CD4-positive, alpha-beta T cell treated with Interleukin-21 for 1 hour (primary cell): ENCODE data around the gene FARP1.

Experiments used
- DNase-seq: peaks from one replicate; pipeline ENCODE4 v3.0.0-alpha.2; 2020

The FARP1 gene

DNA sequence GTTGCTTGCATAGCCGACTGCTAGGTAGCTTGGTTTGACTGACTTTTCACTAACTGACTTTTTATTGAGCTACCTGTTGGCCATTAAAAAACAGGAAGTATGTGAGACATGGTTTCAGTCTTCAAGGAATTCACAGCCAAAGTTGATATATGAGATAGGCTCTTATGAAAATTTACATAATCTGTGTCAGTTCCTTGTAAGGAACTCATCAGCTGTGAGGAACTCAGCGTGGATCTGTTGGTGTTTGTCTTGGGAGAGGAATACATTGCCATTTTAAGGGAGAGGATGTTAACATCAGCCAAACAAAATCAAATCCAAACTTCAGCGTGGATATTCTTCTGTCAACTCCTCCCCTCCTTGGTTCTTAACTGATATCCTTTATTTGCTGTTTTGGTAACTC, 32.1 kb downstream of the FARP1 start:
- DNase-seq: no peak

DNA sequence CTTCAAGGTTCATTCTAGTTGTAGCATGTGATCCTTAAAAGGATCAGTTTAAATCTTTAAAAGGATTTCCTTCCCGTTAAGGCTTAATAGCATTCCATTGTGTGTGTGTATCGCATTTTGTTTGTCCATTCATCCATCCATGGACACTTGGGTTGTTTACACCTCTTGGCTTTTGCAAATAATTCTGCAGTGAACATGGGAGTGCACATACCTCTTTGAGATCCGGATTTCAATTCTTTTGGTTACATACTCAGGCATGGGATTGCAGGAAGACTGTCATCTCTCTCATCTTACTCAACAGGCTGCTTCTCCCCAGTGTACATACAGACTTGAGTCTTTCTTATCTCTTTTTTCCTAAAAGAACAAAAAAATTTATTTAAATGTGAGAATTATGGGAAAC, 32.9 kb downstream of the FARP1 start:
- DNase-seq: no peak

DNA sequence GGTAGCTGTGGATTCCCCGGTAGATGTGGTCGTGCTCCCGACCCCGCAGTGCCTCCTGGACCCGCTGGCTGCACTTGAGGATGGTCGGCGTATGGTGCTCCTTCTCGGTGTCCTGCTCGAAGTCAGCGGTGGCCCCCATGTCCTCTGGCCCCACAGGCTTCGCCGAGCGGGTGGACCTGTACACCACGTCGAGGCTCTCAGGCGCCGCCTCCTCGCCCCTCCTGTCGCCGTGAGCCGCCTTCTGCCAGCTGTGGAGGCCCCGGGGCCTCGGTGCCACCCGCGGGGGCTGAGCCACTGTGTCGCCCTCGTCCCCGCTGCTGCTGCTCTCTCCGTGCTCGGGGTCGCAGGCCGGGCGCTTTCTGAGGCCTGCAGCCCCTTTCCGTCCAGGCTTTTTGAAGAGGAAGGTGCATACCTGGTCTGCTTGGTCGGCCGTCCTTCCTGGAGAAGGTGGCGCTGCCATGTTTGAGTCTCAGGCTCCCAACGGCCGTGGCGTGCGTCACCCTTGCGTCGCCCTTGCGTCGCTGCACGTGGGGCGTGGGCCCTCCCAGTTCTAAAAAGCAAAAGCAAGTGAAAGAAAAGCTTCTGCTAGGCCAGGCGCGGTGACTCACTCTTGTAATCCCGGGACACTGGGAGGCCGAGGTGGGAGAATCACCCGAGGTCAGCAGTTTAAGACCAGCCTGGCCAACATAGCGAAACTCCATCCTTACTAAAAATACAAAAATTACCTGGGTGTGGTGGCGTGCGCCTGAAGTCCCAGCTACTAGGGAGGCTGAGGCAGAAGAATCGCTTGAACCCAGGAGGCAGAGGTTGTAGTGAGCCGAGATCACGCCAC, 34.1 kb downstream of the FARP1 start, which contains the start of gene RNF113B:
RNF113B (minus strand) TSS at position 493 of the 832 bp plus-strand sequence; CDS start at position 460, 33 bp downstream.
- DNase-seq: no peak

DNA sequence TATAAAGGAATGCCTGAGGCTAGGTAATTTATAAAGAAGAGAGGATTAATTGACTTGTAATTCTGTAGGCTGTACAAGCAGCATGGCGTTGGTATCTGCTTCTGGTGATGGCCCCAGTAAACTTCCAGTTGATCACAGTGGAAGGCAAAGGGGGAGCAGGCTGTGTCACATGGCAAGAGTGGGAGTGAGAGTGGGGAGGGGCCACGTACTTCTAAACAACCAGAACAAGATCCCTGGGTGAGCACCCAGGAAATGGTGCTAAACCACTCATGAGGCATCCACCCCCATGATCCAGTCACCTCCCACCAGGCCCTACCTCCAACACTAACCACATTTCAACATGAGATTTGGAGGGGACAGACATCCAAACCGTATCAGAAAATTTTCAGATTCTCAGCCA, 37.2 kb downstream of the FARP1 start:
- DNase-seq: no peak

DNA sequence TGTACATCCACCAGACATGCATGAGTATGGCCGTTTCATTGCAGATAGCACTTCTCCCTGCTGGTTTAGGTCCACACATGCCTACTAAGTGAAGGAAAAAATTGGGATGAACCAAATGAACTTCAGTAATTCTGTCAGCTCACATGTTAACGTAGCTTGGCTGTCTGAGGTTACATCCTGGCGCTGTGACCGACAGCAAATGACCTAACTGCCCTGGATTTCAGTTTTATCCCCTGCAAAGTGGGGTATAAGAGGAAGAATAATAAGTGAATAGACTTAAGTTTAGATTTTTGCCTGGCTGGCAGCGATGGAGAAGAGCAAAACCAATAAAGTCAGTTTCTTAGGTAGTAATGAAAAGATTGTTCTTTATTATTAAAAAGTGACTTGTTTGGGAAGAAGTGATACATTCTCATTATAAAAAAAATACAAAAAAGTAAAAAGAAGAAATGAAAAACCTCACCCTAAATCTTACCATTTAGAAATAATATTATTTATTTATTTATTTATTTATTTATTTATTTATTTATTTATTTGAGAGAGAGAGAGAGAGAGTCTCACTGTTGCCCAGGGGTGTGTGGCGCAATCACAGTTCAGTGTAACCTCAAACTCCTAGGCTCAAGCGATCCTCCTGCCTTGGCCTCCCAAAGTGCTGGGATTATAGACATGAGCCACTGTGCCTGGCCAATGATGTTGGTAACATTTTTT, 38.4 kb downstream of the FARP1 start:
- no peak for DNase-seq

DNA sequence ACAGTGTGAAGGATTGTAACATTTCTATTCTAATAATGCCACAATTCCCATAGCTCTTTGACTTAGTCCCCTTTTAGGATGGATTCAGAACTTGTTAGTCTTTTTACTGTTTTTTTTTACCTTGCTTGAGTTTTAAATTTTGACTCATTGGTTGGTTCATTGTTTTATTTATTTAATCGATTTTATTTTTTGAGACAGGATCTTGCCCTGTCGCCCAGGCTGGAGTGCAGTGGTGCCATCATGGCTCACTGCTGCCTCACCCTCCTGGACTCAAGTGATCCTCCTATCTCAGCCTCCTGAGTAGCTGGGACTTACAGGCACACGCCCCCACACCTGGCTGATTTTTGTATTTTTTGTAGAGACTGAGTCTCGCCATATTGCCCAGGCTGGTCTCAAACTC, 39.3 kb downstream of the FARP1 start:
- no peak for DNase-seq

DNA sequence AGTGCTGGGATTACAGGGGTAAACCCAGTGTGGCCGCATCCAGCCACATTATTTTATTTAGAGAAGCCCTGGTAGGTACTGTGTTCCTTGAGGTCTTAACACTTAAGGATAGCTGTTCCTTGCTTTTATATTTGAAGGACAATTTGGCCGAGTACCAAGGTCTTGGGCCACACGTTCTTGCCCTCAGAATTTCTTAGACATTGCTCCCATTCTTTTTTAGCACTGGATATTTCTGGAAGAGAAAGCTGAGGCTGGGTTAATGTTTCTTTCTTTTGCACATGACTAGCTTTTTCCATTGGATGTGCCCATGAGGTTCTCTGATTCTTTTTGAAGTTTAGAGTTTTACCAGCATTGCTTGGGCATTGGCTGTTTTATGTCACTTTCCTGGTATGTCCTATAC, 39.7 kb downstream of the FARP1 start:
- no peak for DNase-seq

DNA sequence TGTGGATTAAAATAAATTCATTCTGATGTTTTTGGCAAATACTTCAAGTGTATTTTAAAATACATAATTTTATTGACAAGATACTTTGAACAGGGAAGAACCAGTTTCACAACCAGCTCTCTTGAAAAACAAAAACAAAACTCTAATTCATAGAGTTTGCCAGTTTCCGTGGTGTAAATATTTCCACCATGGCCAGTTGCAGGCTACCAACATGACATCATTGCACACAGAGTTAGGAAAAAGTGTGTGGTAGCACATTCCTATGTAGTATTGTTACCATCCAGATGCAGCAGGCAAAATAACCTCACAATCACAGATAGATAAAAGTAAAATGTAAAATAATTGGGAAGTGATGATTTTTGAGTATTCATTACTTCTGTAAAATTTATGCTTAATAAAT, 41.9 kb downstream of the FARP1 start:
- no peak for DNase-seq

DNA sequence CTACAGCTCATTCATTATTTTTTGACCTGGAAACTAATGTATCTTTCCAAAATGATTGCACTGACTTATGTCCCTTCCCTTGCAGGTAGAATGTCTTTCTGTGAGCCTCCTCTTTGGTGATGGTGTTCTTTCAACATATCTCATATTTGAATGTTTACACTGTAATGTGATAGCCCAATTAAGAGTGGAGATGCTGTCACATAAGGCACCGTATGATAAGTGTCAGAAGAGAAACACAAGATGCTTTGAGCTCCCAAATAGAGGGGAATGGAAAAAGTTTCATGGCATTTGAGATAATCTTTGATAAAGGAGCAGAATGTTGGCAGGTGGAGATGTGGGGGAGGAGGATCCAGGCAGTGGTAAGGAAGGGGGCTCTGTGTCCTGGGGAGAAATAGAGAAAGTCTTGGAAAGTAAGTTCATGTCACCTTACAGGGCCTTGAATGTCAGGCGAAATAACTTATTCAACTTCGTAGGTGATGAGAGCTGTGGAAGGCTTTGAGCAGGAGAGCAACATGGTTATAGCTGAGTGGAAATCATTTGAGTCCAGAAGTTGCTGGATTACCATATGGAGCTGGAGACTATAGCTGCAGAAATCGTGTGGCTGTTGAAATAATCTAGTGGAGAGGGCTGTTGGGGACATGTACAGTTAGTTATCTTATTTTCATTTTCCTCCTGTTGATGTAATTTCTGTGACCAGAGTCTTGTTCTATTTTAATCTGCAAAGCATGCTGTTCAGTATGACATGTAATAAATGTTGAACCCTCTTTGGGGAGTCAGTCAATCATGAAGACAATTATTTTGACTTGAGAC, 44.5 kb downstream of the FARP1 start:
- DNase-seq: no peak

DNA sequence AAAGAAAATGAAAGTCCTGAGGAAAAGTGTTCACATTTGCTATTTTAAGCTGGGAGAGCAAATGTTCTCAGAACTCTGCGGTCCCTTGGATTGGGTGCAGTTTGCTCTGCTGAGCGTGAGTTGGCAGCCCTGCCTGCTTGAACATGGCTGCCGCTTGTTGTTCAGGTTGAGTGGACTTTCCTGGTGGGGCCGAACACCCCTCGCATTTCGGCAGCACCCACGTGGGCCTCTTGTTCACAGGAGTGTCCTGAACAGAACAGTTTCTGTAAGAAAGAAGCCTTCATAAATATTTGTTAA, 45.0 kb downstream of the FARP1 start:
- no peak for DNase-seq

DNA sequence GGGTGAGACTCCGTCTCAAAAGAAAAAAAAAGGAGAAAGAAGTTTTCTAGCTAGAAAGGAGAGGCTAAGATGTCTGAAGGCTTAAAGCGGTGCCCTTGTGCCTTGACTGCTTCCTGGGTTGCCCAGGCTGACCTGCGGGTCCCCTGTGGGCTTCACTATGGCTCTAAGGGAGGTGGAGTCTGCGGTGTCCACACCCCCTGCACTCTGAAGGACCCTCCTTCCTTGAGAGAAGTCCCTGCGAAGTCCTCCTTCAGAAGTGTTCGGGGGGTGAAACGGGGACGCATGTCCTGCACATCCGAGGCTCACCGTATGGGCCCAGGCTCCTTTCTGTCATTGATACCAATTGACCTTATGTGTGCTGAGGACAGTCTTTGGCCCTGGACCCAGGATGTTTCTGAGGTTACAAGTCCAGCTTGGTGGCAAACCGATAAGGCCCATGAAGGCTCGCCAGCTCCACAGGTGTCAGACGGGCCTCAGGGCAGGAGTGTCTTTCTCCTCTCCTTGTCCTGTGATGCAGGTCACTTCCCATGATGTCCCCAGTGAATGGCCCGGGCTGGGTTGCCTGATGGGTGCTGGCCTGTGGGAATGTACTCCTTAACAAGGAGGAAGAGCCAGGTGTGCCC, 45.8 kb downstream of the FARP1 start:
- no peak for DNase-seq

DNA sequence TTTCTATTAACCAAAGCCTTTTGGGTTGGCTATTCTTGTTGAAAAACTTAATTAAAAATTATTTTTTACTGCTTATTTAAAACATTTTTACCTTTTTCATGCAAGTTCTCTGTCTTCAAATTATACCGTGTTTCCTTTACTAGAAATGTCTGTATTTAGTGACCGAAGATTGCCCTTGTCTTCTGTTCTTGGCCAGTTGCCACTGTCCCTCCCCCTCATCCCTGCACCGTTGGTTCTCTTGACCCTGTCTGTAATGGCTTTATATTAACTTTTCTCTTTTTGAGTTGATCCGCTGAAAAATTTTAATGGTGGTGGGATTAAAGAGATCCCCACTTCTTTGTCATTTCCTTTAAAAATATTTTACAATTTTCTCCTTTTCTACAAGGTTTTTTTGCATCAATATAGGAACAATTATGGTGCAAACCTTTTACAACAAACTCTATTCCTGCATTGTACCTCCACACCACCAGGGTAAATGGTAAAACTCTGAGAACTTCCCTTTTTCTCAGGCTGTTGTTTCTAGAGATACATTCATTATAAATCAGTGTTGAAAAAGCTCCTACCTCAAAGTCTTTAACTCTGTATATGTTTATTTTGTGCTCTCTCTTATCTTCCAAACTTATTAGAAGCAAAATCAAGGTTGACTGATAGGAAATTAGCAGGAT, 47.1 kb downstream of the FARP1 start:
- DNase-seq: no peak

DNA sequence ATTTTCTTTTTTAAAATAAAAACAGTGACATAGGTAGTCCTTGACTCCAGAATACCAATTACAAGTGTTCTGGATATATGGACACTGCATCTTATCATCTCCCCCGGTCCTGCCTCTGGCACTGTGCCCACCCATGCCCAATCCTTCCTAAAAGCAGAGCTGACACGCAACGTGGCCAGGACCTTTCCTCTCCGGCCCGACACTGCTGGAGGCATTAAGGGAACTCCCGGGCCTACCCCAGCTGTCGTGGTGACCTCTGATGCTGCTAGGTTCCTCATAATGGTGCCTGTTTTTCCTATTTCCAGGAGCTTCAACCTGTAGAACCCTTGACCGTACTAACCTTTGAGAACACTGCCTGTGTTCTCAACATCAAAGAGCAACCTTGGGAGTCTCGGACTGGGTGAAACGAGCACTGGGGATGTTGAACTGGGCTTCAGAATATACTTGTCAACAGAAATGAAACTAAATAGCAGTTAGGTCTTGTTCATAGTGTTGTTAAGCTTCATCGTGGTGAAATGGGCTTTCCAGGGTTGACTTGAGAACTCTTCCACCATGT, 48.1 kb downstream of the FARP1 start:
- DNase-seq: no peak

DNA sequence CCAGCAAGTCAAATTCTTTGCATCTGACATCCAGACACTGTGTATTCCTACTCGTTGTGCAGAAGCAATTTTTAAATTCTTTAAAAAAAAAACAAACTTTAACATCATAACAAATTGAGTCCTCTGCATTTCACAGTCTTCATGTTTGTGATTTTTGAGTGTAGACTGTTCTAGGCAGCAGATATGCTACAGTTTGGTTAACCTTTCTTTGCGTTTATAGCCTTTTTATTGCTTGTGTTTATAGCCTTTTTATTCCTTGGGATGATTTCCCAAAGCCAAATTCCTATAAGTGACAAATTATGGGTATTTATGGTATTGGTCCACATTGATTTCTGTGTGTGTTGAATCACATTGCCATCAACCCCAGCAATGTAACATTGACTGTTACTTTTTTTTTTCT, 49.1 kb downstream of the FARP1 start:
- no peak for DNase-seq

DNA sequence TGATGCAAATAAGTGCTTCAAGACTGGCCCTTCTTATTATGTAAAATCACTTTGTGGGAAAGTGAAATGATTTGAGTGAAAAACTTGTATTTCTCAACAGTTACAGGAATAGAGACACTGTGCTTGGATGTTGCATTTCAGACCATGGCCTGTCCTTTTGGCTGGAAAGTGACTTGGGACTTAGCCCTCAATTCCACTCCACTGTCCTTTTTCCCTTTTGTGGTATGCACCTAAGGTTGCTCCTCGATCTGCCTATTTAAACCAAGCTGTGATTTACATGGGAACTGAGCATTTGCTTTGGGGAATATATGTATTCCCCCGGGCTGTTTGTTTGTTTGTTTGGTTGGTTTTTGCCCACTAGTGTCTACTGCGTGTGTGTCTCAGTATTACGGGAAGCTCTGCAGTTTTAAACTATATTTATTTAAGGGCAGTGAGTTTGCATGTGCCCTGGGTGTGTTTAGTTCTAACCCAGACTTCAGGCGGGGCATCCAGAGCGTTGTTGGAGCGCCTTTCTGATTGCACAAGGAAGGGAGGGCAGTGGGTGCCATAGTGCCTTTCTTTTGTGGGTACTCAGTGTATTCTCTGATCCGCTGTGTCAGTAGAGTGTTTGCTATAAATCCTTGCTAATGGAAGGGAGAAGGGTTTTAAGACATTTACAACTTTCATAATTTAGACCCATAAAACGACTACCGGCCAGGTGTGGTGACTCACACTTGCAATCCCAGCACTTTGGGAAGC, 52.3 kb downstream of the FARP1 start:
- no peak for DNase-seq

DNA sequence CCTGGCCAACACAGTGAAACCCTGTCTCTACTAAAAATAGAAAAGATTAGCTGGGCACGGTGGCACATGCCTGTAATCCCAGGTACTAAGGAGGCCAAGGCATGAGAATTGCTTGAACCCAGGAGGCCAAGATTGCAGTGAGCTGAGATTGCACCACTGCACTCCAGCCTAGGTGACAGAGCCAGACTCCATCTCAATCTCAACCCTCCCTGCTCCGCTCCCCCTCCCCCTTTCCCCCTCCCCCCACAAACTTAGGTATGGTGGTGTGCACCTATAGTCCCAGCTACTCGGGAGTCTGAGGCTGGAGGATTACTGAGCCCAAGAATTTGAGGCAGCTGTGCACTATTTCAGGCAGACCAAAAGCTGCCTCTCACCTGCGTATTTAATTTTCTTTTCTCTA, 55.8 kb downstream of the FARP1 start:
- no peak for DNase-seq

DNA sequence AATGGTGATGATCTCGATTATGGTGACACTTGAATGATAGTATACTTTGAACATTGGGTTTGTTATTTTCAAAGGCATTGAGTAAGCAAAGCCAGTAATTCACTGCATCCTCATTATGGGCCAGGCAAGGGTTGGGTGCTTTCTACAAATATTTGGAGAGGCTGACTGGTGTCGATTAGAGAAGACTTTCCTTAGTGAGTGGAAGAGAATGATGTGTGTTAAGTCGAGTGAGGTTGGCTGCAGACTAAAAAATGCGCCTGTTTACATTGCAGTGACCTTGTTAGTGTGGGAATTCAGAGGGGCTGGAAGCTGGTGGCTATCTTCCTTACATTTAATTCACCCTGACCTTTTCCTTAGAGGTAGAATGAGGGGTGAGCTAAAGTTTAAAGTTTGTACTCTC, 56.6 kb downstream of the FARP1 start:
- DNase-seq: no peak

DNA sequence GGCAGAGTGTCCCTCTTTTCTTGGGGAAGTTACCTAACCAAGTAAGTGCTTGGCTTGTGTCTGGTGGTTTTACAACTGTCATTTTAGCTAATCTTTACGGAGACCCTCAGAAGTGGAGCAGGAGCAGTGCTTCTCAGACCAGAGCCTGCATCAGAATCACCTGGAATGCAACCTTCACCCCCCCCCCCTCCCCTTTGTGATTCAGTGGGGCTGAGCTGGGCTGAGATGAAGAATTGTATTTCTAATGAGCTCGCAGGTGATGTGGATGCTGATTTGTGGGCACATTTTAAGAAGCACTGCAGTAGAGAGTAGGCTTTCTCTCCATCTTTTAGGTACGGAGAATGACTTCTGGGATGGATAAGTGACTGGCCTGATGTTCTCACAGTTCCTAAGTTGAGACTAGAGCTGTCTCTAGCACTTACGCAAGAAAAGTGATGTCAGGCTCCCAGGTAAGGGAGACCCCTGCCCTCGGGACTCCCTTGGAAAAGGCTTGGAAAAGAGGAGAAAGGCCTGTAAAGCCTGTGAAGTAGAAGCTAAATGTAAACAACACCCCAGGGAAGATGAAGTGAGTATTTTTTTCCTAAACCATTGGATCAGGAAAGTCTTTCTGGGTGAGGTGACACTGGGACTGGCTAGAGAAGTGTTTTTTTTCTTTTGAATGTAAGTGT, 57.5 kb downstream of the FARP1 start:
- no peak for DNase-seq

DNA sequence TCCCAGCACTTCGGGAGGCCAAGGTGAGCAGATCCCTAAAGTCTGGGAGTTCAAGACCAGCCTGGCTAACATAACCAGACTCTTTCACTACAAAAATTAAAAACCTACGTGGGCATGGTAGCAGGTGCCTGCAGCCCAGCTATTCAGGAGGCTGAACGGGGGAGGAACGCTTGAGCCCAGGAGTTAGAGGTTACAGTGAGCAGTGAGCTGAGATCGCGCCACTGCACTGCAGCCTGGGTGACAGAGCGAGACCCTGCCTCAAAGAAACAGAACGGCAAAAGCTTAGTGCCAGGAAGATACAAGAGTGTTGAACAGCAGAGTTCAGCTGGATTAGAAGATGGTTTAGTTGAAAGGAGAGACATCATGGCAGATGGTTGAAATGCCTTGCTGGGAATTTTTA, 58.3 kb downstream of the FARP1 start:
- no peak for DNase-seq

DNA sequence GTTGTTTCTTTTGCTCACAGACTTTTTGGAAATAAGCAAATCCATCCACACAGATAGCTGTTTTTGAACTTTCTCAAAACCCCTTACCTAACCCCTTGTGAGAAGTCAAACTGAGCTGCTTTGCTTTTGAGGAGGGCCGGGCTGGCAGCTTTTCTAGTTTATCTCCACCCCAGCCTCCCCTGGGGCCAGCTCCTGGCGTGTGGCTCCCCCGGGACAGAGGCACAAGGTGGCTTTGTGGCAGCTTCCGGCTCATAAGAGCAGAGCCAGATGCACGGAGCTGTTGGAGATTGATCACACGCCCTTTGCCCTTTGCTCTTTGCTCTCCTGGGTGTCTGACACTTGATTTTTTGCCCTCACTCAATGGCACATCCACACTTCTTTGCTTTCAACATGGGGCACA, 59.1 kb downstream of the FARP1 start:
- DNase-seq: no peak

DNA sequence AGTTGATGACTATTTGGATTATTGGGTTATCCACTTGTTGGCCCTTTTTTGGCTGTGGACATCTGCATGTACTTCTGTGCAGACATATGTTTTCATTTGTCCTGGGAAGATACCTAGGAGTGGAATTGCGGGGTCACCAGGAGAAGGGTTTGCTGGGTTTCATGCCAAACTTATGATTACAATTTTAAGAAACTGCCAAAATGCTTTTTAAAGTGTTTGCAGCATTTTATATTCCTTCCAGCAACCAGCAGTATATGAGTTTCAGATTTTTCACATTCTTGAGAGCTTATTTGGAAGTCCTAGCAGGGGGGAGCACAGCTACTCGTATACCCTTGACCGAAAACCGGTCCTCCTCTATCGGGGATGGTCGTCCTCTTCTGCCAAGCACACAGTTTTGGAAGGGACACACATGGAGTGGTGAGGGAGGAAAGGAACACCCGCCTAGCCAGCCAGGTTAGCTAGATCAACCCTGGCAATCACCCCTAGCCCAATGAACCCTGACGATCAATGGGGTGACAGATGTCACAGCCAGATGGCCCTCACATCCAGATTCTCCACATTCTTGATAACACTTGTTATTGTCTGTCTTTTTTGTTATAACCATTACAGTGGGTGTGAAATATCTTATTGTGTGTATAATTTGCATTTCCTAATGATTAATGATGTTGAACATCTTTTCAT, 60.9 kb downstream of the FARP1 start:
- no peak for DNase-seq
